Placental pericyte (primary cell): Measurements from ENCODE around the gene RELL2. TPM values are rescaled to one million over a fixed set of nuclear protein-coding genes. Genes with fewer than 3 reads are reported as not detected.

Experiments used
- small RNA-seq: library from RNA; depleted of rRNA; stranded (forward); fragments of <200 nt; gene quantifications from one replicate; pipeline ENCODE3, GENCODE V24; 2012; ENCODE audit warnings: low replicate concordance
- total RNA-seq: library from RNA; depleted of rRNA; stranded (reverse); fragments of >200 nt; gene quantifications from 2 replicates; pipeline ENCODE4 v1.2.3, GENCODE V29; 2012

Gene RELL2
- 6.7 and 9.6 TPM in 2 replicates for total RNA-seq

GRCh38 chr5:141636413-141637122 lies at the start of gene RELL2, which contains the start of gene HDAC3:
Gene RELL2, plus strand, starts transcription at chr5:141636997. Its CDS starts 1,229 bp downstream, at chr5:141638226.
Gene HDAC3, minus strand, starts transcription at chr5:141636849. Its CDS starts 59 bp downstream, at chr5:141636790.

GRCh38 chr5:141618804-141619554 lies 17.8 kb upstream of the RELL2 start, which contains the start of gene DIAPH1:
Gene DIAPH1, minus strand, starts transcription at chr5:141619000. Its CDS starts 86 bp downstream, at chr5:141618914.

GRCh38 chr5:141650851-141651727 lies 14.3 kb downstream of the RELL2 start, which contains the start of gene FCHSD1:
Gene FCHSD1, minus strand, starts transcription at chr5:141651418. Its CDS starts 50 bp downstream, at chr5:141651368.

GRCh38 chr5:141681695-141682641 lies 45.2 kb downstream of the RELL2 start, which contains the start of gene ARAP3:
Gene ARAP3, minus strand, starts transcription at chr5:141682230. Its CDS starts 1,744 bp downstream, at chr5:141680486.

Small RNA genes within 50 kb of the gene (small RNA-seq; reads per million reads assigned to genes)
- gene RPS27AP10 = not detected

Other genes starting within 250 kb of the RELL2 start
- gene PCDHGB4, start 249.3 kb upstream of the RELL2 start, total RNA-seq = 28.2 and 30.4 TPM in 2 replicates
- 2.4 and 3.3 TPM in 2 replicates for gene PCDHGA8, start 244.4 kb upstream of the RELL2 start, total RNA-seq
- 27.3 and 27.4 TPM in 2 replicates for gene PCDHGB5, start 239.1 kb upstream of the RELL2 start, total RNA-seq
- 4.6 and 6.2 TPM in 2 replicates for gene PCDHGA9, start 234.2 kb upstream of the RELL2 start, total RNA-seq
- 4.3 and 5.3 TPM in 2 replicates for gene PCDHGB6, start 229.0 kb upstream of the RELL2 start, total RNA-seq
- gene PCDHGA10, start 224.0 kb upstream of the RELL2 start, total RNA-seq = 13.2 and 14.0 TPM in 2 replicates
- gene PCDHGB7, start 219.3 kb upstream of the RELL2 start, total RNA-seq = 7.6 and 14.0 TPM in 2 replicates
- gene PCDHGA11, start 215.9 kb upstream of the RELL2 start, total RNA-seq = 12.7 and 19.2 TPM in 2 replicates
- 30.0 and 37.5 TPM in 2 replicates for gene PCDHGA12, start 206.5 kb upstream of the RELL2 start, total RNA-seq
- gene PCDHGC3, start 161.0 kb upstream of the RELL2 start, total RNA-seq = 81.9 and 107 TPM in 2 replicates
- gene PCDHGC4, start 152.0 kb upstream of the RELL2 start, total RNA-seq = 4.4 and 5.0 TPM in 2 replicates
- gene PCDHGC5, start 147.9 kb upstream of the RELL2 start, total RNA-seq = 3.9 and 6.6 TPM in 2 replicates
- gene DIAPH1, start 18.0 kb upstream of the RELL2 start, total RNA-seq = 14.9 and 38.7 TPM in 2 replicates
- 38.1 and 71.7 TPM in 2 replicates for gene HDAC3, start 148 bp upstream of the RELL2 start, total RNA-seq
- 25.2 and 26.3 TPM in 2 replicates for gene FCHSD1, start 14.4 kb downstream of the RELL2 start, total RNA-seq
- gene ARAP3, start 45.2 kb downstream of the RELL2 start, total RNA-seq = 6.1 and 20.0 TPM in 2 replicates
- gene PCDH1, start 241.4 kb downstream of the RELL2 start, total RNA-seq = 4.2 and 5.3 TPM in 2 replicates